Ovary (tissue), 9 donors: ENCODE data around the gene WDR18. TPM values are rescaled to one million over a fixed set of nuclear protein-coding genes. Genes with fewer than 3 reads are reported as not detected.

Experiments used
- DNase-seq, 5 donors: peaks; one replicate each; pipeline ENCODE4 v3.0.0-alpha.2; 2019 to 2020
- H3K27ac ChIP-seq, 2 donors: fragments of 200-600 bp; one replicate each; pipeline versions ENCODE4 v1.5.1 to v1.8.0; 2019 to 2022
- H3K27me3 ChIP-seq: fragments of 200-600 bp; one replicate; pipeline ENCODE4 v1.8.0; 2022
- H3K36me3 ChIP-seq: fragments of 200-600 bp; sonication (generic); one replicate; pipeline ENCODE4 v1.5.1; 2019
- H3K4me1 ChIP-seq: one replicate; pipeline ENCODE4 v1.8.1; 2013; ENCODE audit warnings: mild to moderate bottlenecking, moderate library complexity; ENCODE audit not compliant: insufficient read depth
- H3K4me3 ChIP-seq: fragments of 200-600 bp; sonication (generic); one replicate; pipeline ENCODE4 v1.5.1; 2017
- H3K9me3 ChIP-seq, 2 donors: fragments of 200-600 bp in 1 of 2; sonication (generic) in 1 of 2; one replicate each; pipeline versions ENCODE4 v1.5.1 to v1.8.1; 2013 to 2019; ENCODE audit warnings: mild to moderate bottlenecking in 1 of 2, moderate library complexity in 1 of 2
- EP300 ChIP-seq: sonication (generic); formaldehyde crosslinking; IDR thresholded peaks from one replicate; pipeline ENCODE4 v1.6.1; 2017; ENCODE audit warnings: antibody characterized with exemption
- POLR2A ChIP-seq: fragments of 450-650 bp; IDR thresholded peaks from one replicate; pipeline ENCODE4 v1.6.1; 2017; ENCODE audit warnings: antibody characterized with exemption, mild to moderate bottlenecking, moderate library complexity
- WGBS, 3 donors: extraction: QIAGEN DNeasy Blood & Tissue Kit in 1 of 3; methylation state at CpG; one replicate each; pipeline versions ENCODE4 v1.1.5 to v1.1.7; 2013 to 2017; 5-methylcytosine and 5-hydroxymethylcytosine counted together
- intact Hi-C, 4 donors: fragments of 100-400 bp; cut with DNase I; formaldehyde crosslinking; loops; one replicate each; pipeline versions ENCODE4 v1.11.0 to v1.15.1; 2022 to 2023
- polyA plus RNA-seq, 2 donors: library from polyadenylated mRNA; stranded (reverse); fragments of 200-250 nt in 1 of 2; fragments of 350-450 nt in 1 of 2; fragmentation: Illumina TruSeq in 1 of 2; extraction: RNeasy Lipid Tissue Mini Kit (QIAGEN cat#74804) in 1 of 2; gene quantifications; one replicate each; pipeline ENCODE4 v1.2.3, GENCODE V29; 2013 to 2014
- total RNA-seq, 7 donors: library from RNA; depleted of rRNA in 2 of 7; stranded (reverse); fragments of >200 nt in 2 of 7; fragmentation: NEBNext Ultra II Directional in 3 of 7; extraction: Animal tissue kit (Norgen Biotek cat#: 25700) in 3 of 7; gene quantifications; one replicate each; pipeline versions ENCODE4 v1.1.0 to v1.2.4, GENCODE V29; 2016 to 2023
- TF ChIP-seq, protein P1 (sequence below), 3 donors: fragments of 450-650 bp in 2 of 3; fragments of 200-600 bp in 1 of 3; IDR thresholded peaks; one replicate each; pipeline versions ENCODE4 v1.5.1 to v1.8.0; 2016 to 2022; ENCODE audit warnings: antibody characterized with exemption in 3 of 3, mild to moderate bottlenecking in 1 of 3
- donor health status: DM: no; HTN: no; CAD: no; lungs with moderate emphysema.
- donor health status: DM: no; HTN: no; CAD: no.
- donor health status: Bipolar disorder and iron deficiency.
- donor health status: DM: yes; HTN: yes; CAD: no.
- donor health status: DM: no; HTN: no; CAD: no.
- donor health status: DM: yes; HTN: yes; CAD: no.

Gene WDR18
- total and polyA plus RNA-seq, 9 donors, result 3.5 to 45.6 (median 24.5) TPM

GRCh38 chr19:1002600-1002999 lies 18.5 kb downstream of the WDR18 start:
- Histone ChIP-seq H3K9me3 (no peaks in the 10 kb centered on the region), H3K27ac (no peak overlapping the region), H3K36me3 (no peaks in the 10 kb centered on the region), H3K4me1 (no peaks in the 10 kb centered on the region), H3K27me3 (peaks cover 13% of the 10 kb centered on the region), H3K4me3 (no peak overlapping the region)
- TF ChIP-seq, protein P1, sequence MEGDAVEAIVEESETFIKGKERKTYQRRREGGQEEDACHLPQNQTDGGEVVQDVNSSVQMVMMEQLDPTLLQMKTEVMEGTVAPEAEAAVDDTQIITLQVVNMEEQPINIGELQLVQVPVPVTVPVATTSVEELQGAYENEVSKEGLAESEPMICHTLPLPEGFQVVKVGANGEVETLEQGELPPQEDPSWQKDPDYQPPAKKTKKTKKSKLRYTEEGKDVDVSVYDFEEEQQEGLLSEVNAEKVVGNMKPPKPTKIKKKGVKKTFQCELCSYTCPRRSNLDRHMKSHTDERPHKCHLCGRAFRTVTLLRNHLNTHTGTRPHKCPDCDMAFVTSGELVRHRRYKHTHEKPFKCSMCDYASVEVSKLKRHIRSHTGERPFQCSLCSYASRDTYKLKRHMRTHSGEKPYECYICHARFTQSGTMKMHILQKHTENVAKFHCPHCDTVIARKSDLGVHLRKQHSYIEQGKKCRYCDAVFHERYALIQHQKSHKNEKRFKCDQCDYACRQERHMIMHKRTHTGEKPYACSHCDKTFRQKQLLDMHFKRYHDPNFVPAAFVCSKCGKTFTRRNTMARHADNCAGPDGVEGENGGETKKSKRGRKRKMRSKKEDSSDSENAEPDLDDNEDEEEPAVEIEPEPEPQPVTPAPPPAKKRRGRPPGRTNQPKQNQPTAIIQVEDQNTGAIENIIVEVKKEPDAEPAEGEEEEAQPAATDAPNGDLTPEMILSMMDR (IDR thresholded peaks at IDR 0.05), result no peak
- TF ChIP-seq POLR2A (no peak), EP300 (no peak)
- 59 to 81% (median 75%) methylated on average over 4 of the region's 4 CpGs for WGBS, 3 donors
- intact Hi-C loops, result no loop called here
- peak in 1 of 5 donors; percentile 27 for DNase-seq

GRCh38 chr19:1003283-1003682 lies 19.1 kb downstream of the WDR18 start:
- H3K4me3 ChIP-seq, result no peak overlapping the region
- peaks cover 11% of the 10 kb centered on the region for H3K27me3 ChIP-seq
- peak in 1 of 5 donors; percentile 33 for DNase-seq
- TF ChIP-seq, protein P1 (IDR thresholded peaks at IDR 0.05), result no peak
- TF ChIP-seq POLR2A, result no peak
- no peak for TF ChIP-seq EP300
- no peaks in the 10 kb centered on the region for H3K4me1 ChIP-seq
- H3K9me3 ChIP-seq, result no peaks in the 10 kb centered on the region
- intact Hi-C loops, result no loop called here
- 83 to 87% (median 84%) methylated on average over 32 to 37 of the region's 37 CpGs for WGBS, 3 donors
- no peak overlapping the region for H3K27ac ChIP-seq
- no peaks in the 10 kb centered on the region for H3K36me3 ChIP-seq

- peaks cover 5% of the 10 kb centered on the region for H3K27me3 ChIP-seq
- no peaks in the 10 kb centered on the region for H3K9me3 ChIP-seq
- no peak overlapping the region for H3K27ac ChIP-seq
- H3K4me3 ChIP-seq, result no peak overlapping the region
- intact Hi-C loops, result no loop called here
- no peaks in the 10 kb centered on the region for H3K36me3 ChIP-seq
- WGBS, 3 donors, result 60 to 70% (median 61%) methylated on average over 16 to 32 of the region's 32 CpGs
- TF ChIP-seq, protein P1 (IDR thresholded peaks at IDR 0.05), result no peak
- TF ChIP-seq POLR2A (no peak), EP300 (no peak)
- DNase-seq, result no peak
- no peaks in the 10 kb centered on the region for H3K4me1 ChIP-seq
Measured at GRCh38 chr19:1004204-1004802, 20.2 kb downstream of the WDR18 start.

DNA sequence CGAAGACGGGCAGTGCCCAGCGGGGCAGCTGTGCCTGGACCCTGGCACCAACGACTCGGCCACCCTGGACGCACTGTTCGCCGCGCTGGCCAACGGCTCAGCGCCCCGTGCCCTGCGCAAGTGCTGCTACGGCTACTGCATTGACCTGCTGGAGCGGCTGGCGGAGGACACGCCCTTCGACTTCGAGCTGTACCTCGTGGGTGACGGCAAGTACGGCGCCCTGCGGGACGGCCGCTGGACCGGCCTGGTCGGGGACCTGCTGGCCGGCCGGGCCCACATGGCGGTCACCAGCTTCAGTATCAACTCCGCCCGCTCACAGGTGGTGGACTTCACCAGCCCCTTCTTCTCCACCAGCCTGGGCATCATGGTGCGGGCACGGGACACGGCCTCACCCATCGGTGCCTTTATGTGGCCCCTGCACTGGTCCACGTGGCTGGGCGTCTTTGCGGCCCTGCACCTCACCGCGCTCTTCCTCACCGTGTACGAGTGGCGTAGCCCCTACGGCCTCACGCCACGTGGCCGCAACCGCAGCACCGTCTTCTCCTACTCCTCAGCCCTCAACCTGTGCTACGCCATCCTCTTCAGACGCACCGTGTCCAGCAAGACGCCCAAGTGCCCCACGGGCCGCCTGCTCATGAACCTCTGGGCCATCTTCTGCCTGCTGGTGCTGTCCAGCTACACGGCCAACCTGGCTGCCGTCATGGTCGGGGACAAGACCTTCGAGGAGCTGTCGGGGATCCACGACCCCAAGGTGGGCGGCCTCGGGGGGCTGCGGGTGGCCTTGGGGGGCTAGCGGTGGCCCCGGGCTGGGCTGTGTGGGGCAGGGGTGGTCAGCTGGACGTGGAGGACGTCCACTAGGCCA lies 20.9 kb downstream of the WDR18 start:
- WGBS, 3 donors, result 83 to 90% (median 85%) methylated on average over 70 of the region's 70 CpGs
- Histone ChIP-seq H3K36me3 (no peaks in the 10 kb centered on the region), H3K4me1 (no peaks in the 10 kb centered on the region), H3K27me3 (peaks cover 1% of the 10 kb centered on the region), H3K9me3 (no peaks in the 10 kb centered on the region), H3K4me3 (no peak overlapping the region), H3K27ac (no peak overlapping the region)
- TF ChIP-seq EP300 (no peak), POLR2A (no peak)
- TF ChIP-seq, protein P1 (IDR thresholded peaks at IDR 0.05), result no peak
- intact Hi-C loops, result no loop called here
- DNase-seq, result no peak
